DND-41 (cell line): ENCODE data around the gene FCSK.
A peak's percentile ranks its signal among the peaks of the same experiment; 100 is the strongest.

Experiments used
- ATAC-seq: fragments of 200-7000 bp; cut with Tn5 transposase; 3 replicates; pipeline ENCODE4 v1.9.1; 2021; ENCODE audit warnings: low read depth; ENCODE audit not compliant: insufficient read depth
- DNase-seq: peaks from one replicate; pipeline ENCODE4 v3.0.0-alpha.2; 2020
- H2AFZ ChIP-seq: 2 replicates; pipeline ENCODE4 v1.6.0; 2012; ENCODE audit warnings: low read depth, low read length
- H3K27ac ChIP-seq: 2 replicates; pipeline ENCODE4 v1.5.1; 2012; ENCODE audit warnings: low read length, inconsistent platforms
- H3K27me3 ChIP-seq: fragments of 200-600 bp; sonication (generic); 2 replicates; pipeline ENCODE4 v1.6.0; 2012; ENCODE audit warnings: low read length, mild to moderate bottlenecking, inconsistent platforms; ENCODE audit not compliant: insufficient read depth, poor library complexity
- H3K36me3 ChIP-seq: 2 replicates; pipeline ENCODE4 v1.5.1; 2012; ENCODE audit warnings: low read length, inconsistent platforms; ENCODE audit not compliant: insufficient read depth
- H3K4me1 ChIP-seq: 2 replicates; pipeline ENCODE4 v1.5.1; 2012; ENCODE audit warnings: mild to moderate bottlenecking, low read length; ENCODE audit not compliant: insufficient read depth
- H3K4me2 ChIP-seq: 2 replicates; pipeline ENCODE4 v1.6.0; 2012; ENCODE audit warnings: mild to moderate bottlenecking, moderate library complexity, low read length, inconsistent platforms; ENCODE audit not compliant: insufficient read depth
- H3K4me3 ChIP-seq, 2 experiments: fragments of 200-600 bp in 1 of 2; shearing (Covaris generic) in 1 of 2; 2 replicates each; pipeline ENCODE4 v1.5.1; 2012 to 2016; ENCODE audit warnings: inconsistent platforms in 2 of 2, low read length in 2 of 2, mild to moderate bottlenecking in 2 of 2, low read depth in 1 of 2, moderate library complexity in 1 of 2
- H3K79me2 ChIP-seq: 2 replicates; pipeline ENCODE4 v1.6.0; 2012; ENCODE audit warnings: low read length, inconsistent platforms; ENCODE audit not compliant: insufficient read depth
- H3K9ac ChIP-seq: 2 replicates; pipeline ENCODE4 v1.6.0; 2012; ENCODE audit warnings: low read depth, mild to moderate bottlenecking, inconsistent platforms, low read length, moderate library complexity
- H3K9me3 ChIP-seq: 2 replicates; pipeline ENCODE4 v1.5.1; 2012; ENCODE audit warnings: low read length, moderate library complexity, mild to moderate bottlenecking, inconsistent platforms; ENCODE audit not compliant: insufficient read depth, severe bottlenecking
- H4K20me1 ChIP-seq: 2 replicates; pipeline ENCODE4 v1.6.0; 2012; ENCODE audit warnings: low read length; ENCODE audit not compliant: insufficient read depth
- EZH2 ChIP-seq: IDR thresholded peaks from 3 replicates; pipeline ENCODE4 v1.6.1; 2012; ENCODE audit warnings: borderline replicate concordance, low read depth, mild to moderate bottlenecking, moderate library complexity, low read length, inconsistent platforms; ENCODE audit not compliant: severe bottlenecking
- TF ChIP-seq, protein P1 (sequence below): IDR thresholded peaks from 2 replicates; pipeline ENCODE4 v1.5.1; 2012; ENCODE audit warnings: borderline replicate concordance, low read length, moderate library complexity, mild to moderate bottlenecking; ENCODE audit not compliant: poor library complexity, severe bottlenecking; ENCODE audit errors: extremely low read depth

Gene FCSK

GRCh38 chr16:70430667-70431536 lies 23.5 kb upstream of the FCSK start:
- peak; percentile 61 for DNase-seq
- peaks cover 22% of the 10 kb centered on the region for H3K4me1 ChIP-seq

GRCh38 chr16:70432356-70432722 lies 22.1 kb upstream of the FCSK start:
- peaks cover 83% of the 10 kb centered on the region for H3K79me2 ChIP-seq
- no peak overlapping the region for H3K27ac ChIP-seq
- ATAC-seq: no peak

More at GRCh38 chr16:70430667-70431536, 23.5 kb upstream of the FCSK start:
- H3K4me2 ChIP-seq: peak overlapping the region; percentile 46
- H3K9me3 ChIP-seq: no peaks in the 10 kb centered on the region
- H2AFZ ChIP-seq: peak overlapping the region; percentile 53; the same call in 1 of the 2 replicates
- H4K20me1 ChIP-seq: peaks cover 20% of the 10 kb centered on the region
- H3K27me3 ChIP-seq: no peaks in the 10 kb centered on the region
- peak overlapping the region; percentile 71 for H3K27ac ChIP-seq
- H3K36me3 ChIP-seq: peaks cover 13% of the 10 kb centered on the region
- no peak overlapping the region for H3K4me3 ChIP-seq
- H3K79me2 ChIP-seq: peaks cover 76% of the 10 kb centered on the region
- peak overlapping the region; percentile 8; the same call in 1 of the 2 replicates for H3K9ac ChIP-seq
- ATAC-seq: peak; percentile 83
- TF ChIP-seq, protein P1, sequence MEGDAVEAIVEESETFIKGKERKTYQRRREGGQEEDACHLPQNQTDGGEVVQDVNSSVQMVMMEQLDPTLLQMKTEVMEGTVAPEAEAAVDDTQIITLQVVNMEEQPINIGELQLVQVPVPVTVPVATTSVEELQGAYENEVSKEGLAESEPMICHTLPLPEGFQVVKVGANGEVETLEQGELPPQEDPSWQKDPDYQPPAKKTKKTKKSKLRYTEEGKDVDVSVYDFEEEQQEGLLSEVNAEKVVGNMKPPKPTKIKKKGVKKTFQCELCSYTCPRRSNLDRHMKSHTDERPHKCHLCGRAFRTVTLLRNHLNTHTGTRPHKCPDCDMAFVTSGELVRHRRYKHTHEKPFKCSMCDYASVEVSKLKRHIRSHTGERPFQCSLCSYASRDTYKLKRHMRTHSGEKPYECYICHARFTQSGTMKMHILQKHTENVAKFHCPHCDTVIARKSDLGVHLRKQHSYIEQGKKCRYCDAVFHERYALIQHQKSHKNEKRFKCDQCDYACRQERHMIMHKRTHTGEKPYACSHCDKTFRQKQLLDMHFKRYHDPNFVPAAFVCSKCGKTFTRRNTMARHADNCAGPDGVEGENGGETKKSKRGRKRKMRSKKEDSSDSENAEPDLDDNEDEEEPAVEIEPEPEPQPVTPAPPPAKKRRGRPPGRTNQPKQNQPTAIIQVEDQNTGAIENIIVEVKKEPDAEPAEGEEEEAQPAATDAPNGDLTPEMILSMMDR: no peak
- no peak for TF ChIP-seq EZH2

DNA sequence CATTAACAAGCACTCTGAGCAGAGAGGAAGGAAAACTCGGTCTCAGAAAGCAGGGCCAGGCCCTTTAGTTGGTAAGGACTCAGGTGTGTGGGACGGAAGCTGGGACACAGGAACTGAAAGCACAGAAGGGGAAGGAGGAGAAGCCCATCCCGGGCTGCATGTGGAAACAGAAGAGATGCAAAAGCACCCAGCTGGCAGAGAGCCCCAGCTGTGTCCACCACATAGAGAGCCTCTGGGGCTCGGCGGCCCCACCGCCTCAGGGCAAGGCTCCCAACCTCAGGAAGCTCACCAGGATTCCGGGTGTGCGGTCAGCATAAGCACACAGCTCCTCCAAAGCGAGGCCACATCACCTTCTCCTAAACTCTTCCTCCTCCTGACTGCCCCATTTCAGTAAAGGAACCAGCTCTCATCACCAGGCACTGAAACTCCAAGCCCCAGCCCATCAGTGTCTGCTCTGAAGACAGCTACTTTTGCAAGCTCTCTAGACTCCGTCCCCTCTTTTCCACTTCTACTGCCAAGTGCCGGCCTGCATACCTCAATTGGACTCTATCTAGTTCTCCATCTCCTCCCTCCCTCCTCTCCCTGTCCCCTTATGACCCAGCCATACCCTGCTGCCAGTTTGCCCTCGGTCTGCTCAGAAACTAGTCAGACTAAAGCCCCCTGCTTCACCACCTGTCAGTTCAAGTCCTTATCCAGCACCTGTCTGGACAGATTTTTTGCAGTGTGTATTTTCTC lies 21.5 kb upstream of the FCSK start:
- peaks cover 29% of the 10 kb centered on the region for H4K20me1 ChIP-seq
- H3K9ac ChIP-seq: no peak overlapping the region
- DNase-seq (no peak), ATAC-seq (no peak)
- H3K4me1 ChIP-seq: peaks cover 38% of the 10 kb centered on the region
- TF ChIP-seq, protein P1: no peak
- no peak for TF ChIP-seq EZH2
- H3K27me3 ChIP-seq: no peaks in the 10 kb centered on the region
- no peak overlapping the region for H3K4me3 ChIP-seq
- no peak overlapping the region for H3K27ac ChIP-seq
- no peak overlapping the region for H3K4me2 ChIP-seq
- H3K9me3 ChIP-seq: no peaks in the 10 kb centered on the region
- peaks cover 13% of the 10 kb centered on the region for H3K36me3 ChIP-seq
- peaks cover 84% of the 10 kb centered on the region for H3K79me2 ChIP-seq
- H2AFZ ChIP-seq: no peak overlapping the region

More at GRCh38 chr16:70432356-70432722, 22.1 kb upstream of the FCSK start:
- Histone ChIP-seq H3K27me3 (no peaks in the 10 kb centered on the region), H3K36me3 (peaks cover 13% of the 10 kb centered on the region), H3K9me3 (no peaks in the 10 kb centered on the region), H3K4me3 (no peak overlapping the region), H3K9ac (no peak overlapping the region), H3K4me1 (peaks cover 32% of the 10 kb centered on the region), H2AFZ (no peak overlapping the region), H3K4me2 (no peak overlapping the region), H4K20me1 (peaks cover 23% of the 10 kb centered on the region)
- DNase-seq: no peak
- TF ChIP-seq EZH2: no peak
- TF ChIP-seq, protein P1: no peak
